Naive thymus-derived CD4-positive, alpha-beta T cell (primary cell): ENCODE data around the gene HSPA4. TPM values are rescaled to one million over a fixed set of nuclear protein-coding genes. Genes with fewer than 3 reads are reported as not detected.
"Not testable (repeated sequence)": the region's sequence is repeated elsewhere in the genome, so short reads cannot be mapped to it uniquely, and the experiment has no call there.

Source experiments
- ATAC-seq: fragments of 150-1000 bp; cut with Tn5 transposase; 2 replicates; pipeline ENCODE4 v1.10.0; 2021; ENCODE audit warnings: mild to moderate bottlenecking, moderate library complexity
- CTCF ChIA-PET: fragments of 350-600 bp; sonication (Branson Sonifier 250); formaldehyde crosslinking; loops from one replicate; lab custom pipeline; 2021; ENCODE audit warnings: antibody characterized with exemption; lab: Charles Lee
- POLR2A ChIA-PET: fragments of 350-600 bp; sonication (Branson Sonifier 250); formaldehyde crosslinking; loops from one replicate; lab custom pipeline; 2021; ENCODE audit warnings: antibody characterized with exemption, inconsistent platforms; lab: Charles Lee
- DNase-seq, 9 donors: peaks; one replicate each; pipeline versions ENCODE4 v3.0.0 to v3.0.0-alpha.2; 2020 to 2022; ENCODE audit warnings: mixed read lengths in 1 of 9
- H3K27ac ChIP-seq: one replicate; pipeline ENCODE4 v1.7.0; 2013; ENCODE audit warnings: mild to moderate bottlenecking, low read depth, low read length, moderate library complexity
- H3K27me3 ChIP-seq, 2 donors: one replicate each; pipeline ENCODE4 v1.7.0; 2013; ENCODE audit warnings: low read length in 2 of 2, mild to moderate bottlenecking in 2 of 2, moderate library complexity in 2 of 2; ENCODE audit not compliant: control insufficient read depth in 2 of 2, insufficient read depth in 2 of 2
- H3K36me3 ChIP-seq, 3 experiments: 1 replicate in 2 of 3; 2 replicates in 1 of 3; pipeline ENCODE4 v1.7.0; 2013; ENCODE audit warnings: low read length in 3 of 3, mild to moderate bottlenecking in 3 of 3, moderate library complexity in 1 of 3; ENCODE audit not compliant: insufficient read depth in 3 of 3, control insufficient read depth in 2 of 3
- H3K4me1 ChIP-seq, 2 donors: one replicate each; pipeline ENCODE4 v1.7.0; 2013; ENCODE audit warnings: low read length in 2 of 2, mild to moderate bottlenecking in 2 of 2, moderate library complexity in 1 of 2; ENCODE audit not compliant: control insufficient read depth in 2 of 2, insufficient read depth in 2 of 2
- H3K4me3 ChIP-seq: 2 replicates; pipeline ENCODE4 v1.7.0; 2013; ENCODE audit warnings: mild to moderate bottlenecking, low read length
- H3K9me3 ChIP-seq, 3 experiments: 1 replicate in 2 of 3; 2 replicates in 1 of 3; pipeline ENCODE4 v1.7.0; 2013; ENCODE audit warnings: low read length in 3 of 3; ENCODE audit not compliant: control insufficient read depth in 2 of 3
- H3K27ac Mint-ChIP-seq, 9 donors: one replicate each; pipeline ENCODE4 v1.8.0; 2020 to 2022; ENCODE audit warnings: mixed read lengths in 9 of 9, mild to moderate bottlenecking in 8 of 9, moderate library complexity in 5 of 9, inconsistent platforms in 2 of 9
- H3K27me3 Mint-ChIP-seq, 5 donors: one replicate each; pipeline ENCODE4 v1.8.0; 2021 to 2022; ENCODE audit warnings: mixed read lengths in 5 of 5, mild to moderate bottlenecking in 1 of 5
- H3K36me3 Mint-ChIP-seq, 5 donors: one replicate each; pipeline ENCODE4 v1.8.0; 2020 to 2022; ENCODE audit warnings: mixed read lengths in 5 of 5, mild to moderate bottlenecking in 3 of 5, inconsistent platforms in 1 of 5
- H3K4me1 Mint-ChIP-seq, 7 donors: one replicate each; pipeline ENCODE4 v1.8.0; 2020 to 2022; ENCODE audit warnings: mixed read lengths in 7 of 7, mild to moderate bottlenecking in 3 of 7, inconsistent platforms in 1 of 7
- H3K4me3 Mint-ChIP-seq, 10 donors: one replicate each; pipeline ENCODE4 v1.8.0; 2020 to 2022; ENCODE audit warnings: mild to moderate bottlenecking in 10 of 10, mixed read lengths in 10 of 10, moderate library complexity in 6 of 10, inconsistent platforms in 2 of 10
- H3K9me3 Mint-ChIP-seq, 11 donors: one replicate each; pipeline ENCODE4 v1.8.0; 2020 to 2022; ENCODE audit warnings: mixed read lengths in 11 of 11, mild to moderate bottlenecking in 4 of 11, inconsistent platforms in 1 of 11, moderate library complexity in 1 of 11
- intact Hi-C, 2 donors: fragments of 100-400 bp; cut with micrococcal nuclease; formaldehyde crosslinking; loops; one replicate each; pipeline ENCODE4 v1.15.1; 2023
- polyA plus RNA-seq, 2 donors: library from polyadenylated mRNA; unstranded; fragments of 300-500 nt; fragmentation: Illumina TruSeq; gene quantifications; one replicate each; pipeline ENCODE4 v1.2.3, GENCODE V29; 2021
- total RNA-seq, 6 experiments: library from RNA in 5 of 6; stranded (reverse) in 5 of 6; gene quantifications; 1 replicate in 5 of 6; 2 replicates in 1 of 6; pipeline ENCODE4 v1.2.3 and lab custom pipeline; 2021 to 2026

Gene HSPA4
- total and polyA plus RNA-seq, 7 experiments from 2014 or later, result 37.7 to 103 (median 42.4) TPM

- POLR2A ChIA-PET, CTCF ChIA-PET: not testable (repeated sequence)
These were observed 81.4 kb downstream of the HSPA4 start for GRCh38 chr5:133133241-133133640.

GRCh38 chr5:133136890-133137289 lies 85.1 kb downstream of the HSPA4 start:
- H3K4me3 ChIP-seq, POLR2A ChIA-PET, intact Hi-C loops, H3K4me3 Mint-ChIP-seq, H3K36me3 ChIP-seq, H3K27ac Mint-ChIP-seq, H3K36me3 Mint-ChIP-seq, H3K9me3 ChIP-seq, H3K4me1 Mint-ChIP-seq, H3K27ac ChIP-seq, ATAC-seq, H3K27me3 ChIP-seq, CTCF ChIA-PET, DNase-seq, H3K4me1 ChIP-seq: not testable (repeated sequence)
- Mint-ChIP-seq H3K9me3 (peaks cover 0 to 12% (median 6%) of the 10 kb centered on the region in 11 donors), H3K27me3 (peaks cover 0 to 16% (median 0%) of the 10 kb centered on the region in 5 donors)

More at GRCh38 chr5:133133241-133133640, 81.4 kb downstream of the HSPA4 start:
- intact Hi-C loops, H3K4me1 Mint-ChIP-seq, H3K4me3 Mint-ChIP-seq, H3K27ac Mint-ChIP-seq, H3K4me3 ChIP-seq, H3K36me3 Mint-ChIP-seq, ATAC-seq, DNase-seq, H3K36me3 ChIP-seq, H3K9me3 ChIP-seq, H3K27me3 ChIP-seq, H3K27ac ChIP-seq, H3K4me1 ChIP-seq: not testable (repeated sequence)
- H3K27me3 Mint-ChIP-seq, result peaks cover 0 to 21% (median 0%) of the 10 kb centered on the region in 5 donors
- peaks cover 0 to 12% (median 6%) of the 10 kb centered on the region in 11 donors for H3K9me3 Mint-ChIP-seq

- H3K27ac Mint-ChIP-seq, result no peak overlapping the region
- CTCF ChIA-PET, result no interaction called here
These were observed 88.5 kb downstream of the HSPA4 start for GRCh38 chr5:133140311-133140710.

GRCh38 chr5:133141746-133142145 lies 89.9 kb downstream of the HSPA4 start:
- H3K4me1 Mint-ChIP-seq, result peaks cover 0 to 6% (median 0%) of the 10 kb centered on the region in 7 donors
- H3K27ac ChIP-seq, result no peak overlapping the region
- H3K9me3 ChIP-seq, result no peaks in the 10 kb centered on the region
- CTCF ChIA-PET, result interaction anchor here (0.6 to 1.0 kb wide), 2 partner anchors 11 to 41 kb away, joined by 3 to 4 read pairs; no protein-coding TSS in a partner anchor
- no peaks in the 10 kb centered on the region for H3K4me1 ChIP-seq
- H3K27ac Mint-ChIP-seq, result no peak overlapping the region
- H3K27me3 Mint-ChIP-seq, result peaks cover 0 to 5% (median 0%) of the 10 kb centered on the region in 5 donors
- H3K27me3 ChIP-seq, result no peaks in the 10 kb centered on the region
- H3K36me3 Mint-ChIP-seq, result peaks cover 4 to 7% (median 6%) of the 10 kb centered on the region in 5 donors
- H3K4me3 Mint-ChIP-seq, result no peak overlapping the region
- POLR2A ChIA-PET, result no interaction called here
- H3K4me3 ChIP-seq, result no peak overlapping the region
- DNase-seq, result no peak
- intact Hi-C loops, result no loop called here
- H3K36me3 ChIP-seq, result no peaks in the 10 kb centered on the region
- no peak for ATAC-seq
- peaks cover 5 to 14% (median 9%) of the 10 kb centered on the region in 11 donors for H3K9me3 Mint-ChIP-seq

More at GRCh38 chr5:133140311-133140710, 88.5 kb downstream of the HSPA4 start:
- Histone ChIP-seq H3K27ac (no peak overlapping the region), H3K4me1 (no peaks in the 10 kb centered on the region), H3K4me3 (no peak overlapping the region), H3K36me3 (no peaks in the 10 kb centered on the region), H3K27me3 (no peaks in the 10 kb centered on the region), H3K9me3 (no peaks in the 10 kb centered on the region)
- H3K27me3 Mint-ChIP-seq, result peaks cover 0 to 12% (median 0%) of the 10 kb centered on the region in 5 donors
- intact Hi-C loops, result no loop called here
- DNase-seq (no peak), ATAC-seq (no peak)
- H3K4me3 Mint-ChIP-seq, result no peak overlapping the region
- peaks cover 4 to 12% (median 6%) of the 10 kb centered on the region in 5 donors for H3K36me3 Mint-ChIP-seq
- POLR2A ChIA-PET, result interaction anchor here (0.9 kb wide), 1 partner anchor 8 kb away, joined by 3 read pairs; no protein-coding TSS in a partner anchor
- H3K9me3 Mint-ChIP-seq, result peaks cover 6 to 23% (median 11%) of the 10 kb centered on the region in 11 donors
- no peaks in the 10 kb centered on the region for H3K4me1 Mint-ChIP-seq

- POLR2A ChIA-PET, result no interaction called here
- no peak for DNase-seq
These were observed 91.0 kb downstream of the HSPA4 start for GRCh38 chr5:133142782-133143181.

GRCh38 chr5:133144245-133144981 lies 92.6 kb downstream of the HSPA4 start:
- peaks cover 0 to 5% (median 0%) of the 10 kb centered on the region in 5 donors for H3K27me3 Mint-ChIP-seq
- POLR2A ChIA-PET, result no interaction called here
- H3K36me3 ChIP-seq, result no peaks in the 10 kb centered on the region
- peak overlapping the region in 3 of 9 donors; percentile 28 to 53 (median 32) for H3K27ac Mint-ChIP-seq
- H3K4me1 Mint-ChIP-seq, result peaks cover 5 to 33% (median 22%) of the 10 kb centered on the region in 7 donors
- intact Hi-C loops, result no loop called here
- H3K27ac ChIP-seq, result no peak overlapping the region
- DNase-seq, result no peak
- peaks cover 4 to 7% (median 6%) of the 10 kb centered on the region in 5 donors for H3K36me3 Mint-ChIP-seq
- H3K27me3 ChIP-seq, result no peaks in the 10 kb centered on the region
- H3K4me3 Mint-ChIP-seq, result no peak overlapping the region
- H3K9me3 Mint-ChIP-seq, result peaks cover 4 to 12% (median 9%) of the 10 kb centered on the region in 11 donors
- ATAC-seq, result no peak
- H3K4me3 ChIP-seq, result no peak overlapping the region
- no peaks in the 10 kb centered on the region for H3K9me3 ChIP-seq
- CTCF ChIA-PET, result no interaction called here
- peaks cover 0 to 19% of the 10 kb centered on the region in 2 donors for H3K4me1 ChIP-seq

More at GRCh38 chr5:133142782-133143181, 91.0 kb downstream of the HSPA4 start:
- Mint-ChIP-seq H3K36me3 (peaks cover 4 to 7% (median 6%) of the 10 kb centered on the region in 5 donors), H3K4me3 (no peak overlapping the region), H3K9me3 (peaks cover 4 to 12% (median 9%) of the 10 kb centered on the region in 11 donors), H3K4me1 (peaks cover 0 to 17% (median 6%) of the 10 kb centered on the region in 7 donors), H3K27ac (no peak overlapping the region), H3K27me3 (peaks cover 0 to 5% (median 0%) of the 10 kb centered on the region in 5 donors)
- Histone ChIP-seq H3K36me3 (no peaks in the 10 kb centered on the region), H3K4me3 (no peak overlapping the region), H3K27ac (no peak overlapping the region), H3K9me3 (no peaks in the 10 kb centered on the region), H3K27me3 (no peaks in the 10 kb centered on the region), H3K4me1 (peaks cover 0 to 9% of the 10 kb centered on the region in 2 donors)
- ATAC-seq, result no peak
- intact Hi-C loops, result no loop called here
- CTCF ChIA-PET, result no interaction called here
